RKO (cell line): ENCODE results near the gene MAGEB17.

Experiments
- DNase-seq: peaks from one replicate; pipeline ENCODE4 v3.0.0-alpha.2; 2016; ENCODE audit warnings: low spot score

The MAGEB17 gene

DNA sequence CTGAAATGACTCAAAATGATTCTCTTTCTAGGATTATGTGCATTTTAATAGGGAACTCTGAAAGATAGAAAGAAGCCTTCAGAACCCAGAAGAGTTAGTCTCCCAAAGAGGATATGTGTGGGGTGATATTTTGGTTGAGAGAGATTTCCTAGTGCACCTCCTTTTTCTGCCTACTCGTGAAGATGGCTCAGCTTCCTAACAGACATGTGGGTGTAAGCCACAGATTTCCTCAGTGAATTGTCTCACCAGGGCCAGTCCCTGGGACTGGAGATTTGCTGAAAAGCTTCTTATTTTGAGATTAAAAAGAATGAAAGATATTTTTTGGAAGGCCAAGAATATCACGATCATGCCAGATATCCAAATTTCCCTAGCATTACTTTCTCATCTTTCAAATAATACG is 42.8 kb downstream of the MAGEB17 start:
- no peak for DNase-seq

- peak; percentile 12 for DNase-seq
These were observed 44.7 kb downstream of the MAGEB17 start for GRCh38 chrX:16212024-16212423.

DNA sequence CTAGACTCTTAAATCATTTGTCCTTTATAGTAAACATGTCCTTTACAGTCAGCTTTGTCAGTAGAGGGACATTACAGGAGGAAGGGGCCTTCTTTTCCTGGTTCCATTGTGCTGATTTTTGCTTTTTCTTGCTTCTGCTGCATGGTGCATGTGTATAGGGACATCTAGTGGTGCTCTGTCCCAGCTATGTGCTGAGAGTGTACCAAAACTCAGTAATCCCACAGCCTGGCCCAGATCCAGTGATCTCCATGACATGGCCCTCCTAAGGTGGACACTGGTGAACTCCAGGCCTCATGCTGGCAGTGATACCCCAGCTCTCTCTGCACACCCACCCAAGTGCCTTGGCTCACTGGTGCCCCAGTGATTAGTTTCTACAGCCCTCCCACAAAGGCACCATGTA is 45.2 kb downstream of the MAGEB17 start:
- peak; percentile 43 for DNase-seq

GRCh38 chrX:16213961-16214360 is 46.7 kb downstream of the MAGEB17 start:
- DNase-seq: no peak

GRCh38 chrX:16215660-16216059 is 48.4 kb downstream of the MAGEB17 start:
- DNase-seq: no peak
